A549 (cell line): ENCODE data around the gene RAB1B.

ENCODE experiments used
- BHLHE40 ChIP-seq: IDR thresholded peaks from 2 replicates; pipeline ENCODE4 v1.6.1; 2012; ENCODE audit warnings: low read depth, low read length, inconsistent platforms
- CBX8 ChIP-seq: fragments of 200-600 bp; sonication (generic); IDR thresholded peaks from 2 replicates; pipeline ENCODE4 v1.6.1; 2016
- CHD2 ChIP-seq: fragments of 150-350 bp; IDR thresholded peaks from 2 replicates; pipeline ENCODE4 v1.6.1; 2014; ENCODE audit warnings: low read length; ENCODE audit not compliant: partially characterized antibody
- EP300 ChIP-seq, 2 experiments: fragments of >200 bp; sonication (Bioruptor Twin); formaldehyde crosslinking; IDR thresholded peaks; 2 replicates in 1 of 2; 3 replicates in 1 of 2; pipeline ENCODE4 v1.6.1; 2016 to 2017
- ESRRA ChIP-seq: fragments of 150-350 bp; IDR thresholded peaks from 2 replicates; pipeline ENCODE4 v1.6.1; 2014; ENCODE audit warnings: mild to moderate bottlenecking, low read length, borderline replicate concordance
- POLR2A ChIP-seq: IDR thresholded peaks from 2 replicates; pipeline ENCODE4 v1.6.1; 2012; ENCODE audit warnings: mild to moderate bottlenecking, low read length
- RARB ChIP-seq: fragments of 250-450 bp; sonication (Bioruptor Pico); IDR thresholded peaks from 2 replicates; pipeline ENCODE4 v1.8.0; 2021; ENCODE audit warnings: mild to moderate bottlenecking, moderate library complexity
- SMC3 ChIP-seq: fragments of >200 bp; sonication (Bioruptor Twin); formaldehyde crosslinking; IDR thresholded peaks from 3 replicates; pipeline ENCODE4 v1.6.1; 2018; ENCODE audit warnings: inconsistent platforms
- TF ChIP-seq, protein P1 (sequence below): fragments of >200 bp; sonication (Bioruptor Twin); formaldehyde crosslinking; IDR thresholded peaks from 3 replicates; pipeline ENCODE4 v1.5.1; 2016
- TF ChIP-seq, protein P2 (sequence below): IDR thresholded peaks from 2 replicates; pipeline ENCODE4 v1.6.1; 2012
- TF ChIP-seq, protein P3 (sequence below): IDR thresholded peaks from 2 replicates; pipeline ENCODE4 v1.6.1; 2012
- TF ChIP-seq, protein P4 (sequence below): fragments of 200-600 bp; sonication (generic); IDR thresholded peaks from 2 replicates; pipeline ENCODE4 v1.6.1; 2016; ENCODE audit warnings: antibody characterized with exemption, mild to moderate bottlenecking, moderate library complexity

DNA sequence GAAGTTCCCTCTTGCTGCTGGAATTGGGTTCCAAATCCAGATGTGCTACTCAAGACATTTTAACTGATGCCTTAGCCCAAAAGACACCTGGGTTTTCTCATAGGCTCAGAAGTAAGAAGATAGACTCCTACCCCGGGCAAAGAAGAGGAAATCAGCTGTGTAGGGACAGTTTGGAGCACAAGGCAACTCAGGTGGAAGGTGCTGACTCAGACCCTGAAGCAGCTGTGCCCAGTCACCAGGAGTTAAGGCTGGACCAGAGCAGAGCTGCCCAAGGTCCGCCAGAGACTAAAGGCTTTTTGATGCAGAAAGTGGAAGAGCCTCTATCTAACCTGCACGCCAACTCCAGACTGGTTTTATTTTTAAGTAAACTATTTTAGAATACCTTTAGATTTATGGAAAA lies 20.6 kb upstream of the RAB1B start:
- no peak for TF ChIP-seq SMC3
- TF ChIP-seq, protein P1, sequence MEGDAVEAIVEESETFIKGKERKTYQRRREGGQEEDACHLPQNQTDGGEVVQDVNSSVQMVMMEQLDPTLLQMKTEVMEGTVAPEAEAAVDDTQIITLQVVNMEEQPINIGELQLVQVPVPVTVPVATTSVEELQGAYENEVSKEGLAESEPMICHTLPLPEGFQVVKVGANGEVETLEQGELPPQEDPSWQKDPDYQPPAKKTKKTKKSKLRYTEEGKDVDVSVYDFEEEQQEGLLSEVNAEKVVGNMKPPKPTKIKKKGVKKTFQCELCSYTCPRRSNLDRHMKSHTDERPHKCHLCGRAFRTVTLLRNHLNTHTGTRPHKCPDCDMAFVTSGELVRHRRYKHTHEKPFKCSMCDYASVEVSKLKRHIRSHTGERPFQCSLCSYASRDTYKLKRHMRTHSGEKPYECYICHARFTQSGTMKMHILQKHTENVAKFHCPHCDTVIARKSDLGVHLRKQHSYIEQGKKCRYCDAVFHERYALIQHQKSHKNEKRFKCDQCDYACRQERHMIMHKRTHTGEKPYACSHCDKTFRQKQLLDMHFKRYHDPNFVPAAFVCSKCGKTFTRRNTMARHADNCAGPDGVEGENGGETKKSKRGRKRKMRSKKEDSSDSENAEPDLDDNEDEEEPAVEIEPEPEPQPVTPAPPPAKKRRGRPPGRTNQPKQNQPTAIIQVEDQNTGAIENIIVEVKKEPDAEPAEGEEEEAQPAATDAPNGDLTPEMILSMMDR, result no peak
- no peak for TF ChIP-seq POLR2A
- TF ChIP-seq, protein P2, sequence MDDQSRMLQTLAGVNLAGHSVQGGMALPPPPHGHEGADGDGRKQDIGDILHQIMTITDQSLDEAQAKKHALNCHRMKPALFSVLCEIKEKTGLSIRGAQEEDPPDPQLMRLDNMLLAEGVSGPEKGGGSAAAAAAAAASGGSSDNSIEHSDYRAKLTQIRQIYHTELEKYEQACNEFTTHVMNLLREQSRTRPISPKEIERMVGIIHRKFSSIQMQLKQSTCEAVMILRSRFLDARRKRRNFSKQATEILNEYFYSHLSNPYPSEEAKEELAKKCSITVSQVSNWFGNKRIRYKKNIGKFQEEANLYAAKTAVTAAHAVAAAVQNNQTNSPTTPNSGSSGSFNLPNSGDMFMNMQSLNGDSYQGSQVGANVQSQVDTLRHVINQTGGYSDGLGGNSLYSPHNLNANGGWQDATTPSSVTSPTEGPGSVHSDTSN, result no peak
- TF ChIP-seq EP300 (IDR thresholded peaks at IDR 0.05), result no peak
- TF ChIP-seq CBX8, result no peak
- TF ChIP-seq, protein P3, sequence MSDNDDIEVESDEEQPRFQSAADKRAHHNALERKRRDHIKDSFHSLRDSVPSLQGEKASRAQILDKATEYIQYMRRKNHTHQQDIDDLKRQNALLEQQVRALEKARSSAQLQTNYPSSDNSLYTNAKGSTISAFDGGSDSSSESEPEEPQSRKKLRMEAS, result no peak
- TF ChIP-seq ESRRA, result no peak
- TF ChIP-seq, protein P4, sequence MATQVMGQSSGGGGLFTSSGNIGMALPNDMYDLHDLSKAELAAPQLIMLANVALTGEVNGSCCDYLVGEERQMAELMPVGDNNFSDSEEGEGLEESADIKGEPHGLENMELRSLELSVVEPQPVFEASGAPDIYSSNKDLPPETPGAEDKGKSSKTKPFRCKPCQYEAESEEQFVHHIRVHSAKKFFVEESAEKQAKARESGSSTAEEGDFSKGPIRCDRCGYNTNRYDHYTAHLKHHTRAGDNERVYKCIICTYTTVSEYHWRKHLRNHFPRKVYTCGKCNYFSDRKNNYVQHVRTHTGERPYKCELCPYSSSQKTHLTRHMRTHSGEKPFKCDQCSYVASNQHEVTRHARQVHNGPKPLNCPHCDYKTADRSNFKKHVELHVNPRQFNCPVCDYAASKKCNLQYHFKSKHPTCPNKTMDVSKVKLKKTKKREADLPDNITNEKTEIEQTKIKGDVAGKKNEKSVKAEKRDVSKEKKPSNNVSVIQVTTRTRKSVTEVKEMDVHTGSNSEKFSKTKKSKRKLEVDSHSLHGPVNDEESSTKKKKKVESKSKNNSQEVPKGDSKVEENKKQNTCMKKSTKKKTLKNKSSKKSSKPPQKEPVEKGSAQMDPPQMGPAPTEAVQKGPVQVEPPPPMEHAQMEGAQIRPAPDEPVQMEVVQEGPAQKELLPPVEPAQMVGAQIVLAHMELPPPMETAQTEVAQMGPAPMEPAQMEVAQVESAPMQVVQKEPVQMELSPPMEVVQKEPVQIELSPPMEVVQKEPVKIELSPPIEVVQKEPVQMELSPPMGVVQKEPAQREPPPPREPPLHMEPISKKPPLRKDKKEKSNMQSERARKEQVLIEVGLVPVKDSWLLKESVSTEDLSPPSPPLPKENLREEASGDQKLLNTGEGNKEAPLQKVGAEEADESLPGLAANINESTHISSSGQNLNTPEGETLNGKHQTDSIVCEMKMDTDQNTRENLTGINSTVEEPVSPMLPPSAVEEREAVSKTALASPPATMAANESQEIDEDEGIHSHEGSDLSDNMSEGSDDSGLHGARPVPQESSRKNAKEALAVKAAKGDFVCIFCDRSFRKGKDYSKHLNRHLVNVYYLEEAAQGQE, result no peak
- TF ChIP-seq CHD2, result no peak
- TF ChIP-seq BHLHE40, result no peak
- TF ChIP-seq RARB (CRISPR knock-in tag), result no peak
